ENCODE data around the gene RANGRF. TPM values are rescaled to one million over a fixed set of nuclear protein-coding genes. Genes with fewer than 3 reads are reported as not detected.

RANGRF gene
- total RNA-seq, 1 experiment from 2014 or later = 28.6 TPM

- in situ Hi-C loops (cut with HindIII; ENCODE audit: low pct_unique_long_range_greater_than_20kb, low sequenced_read_pairs) = no loop called here
- DNase-seq (ENCODE audit: low read depth) = no peak
Observed at GRCh38 chr17:8268550-8269298, 19.7 kb upstream of the RANGRF start.

GRCh38 chr17:8272421-8272820 is 16.0 kb upstream of the RANGRF start:
- no peak for DNase-seq (ENCODE audit: low read depth)
- in situ Hi-C loops (cut with HindIII; ENCODE audit: low pct_unique_long_range_greater_than_20kb, low sequenced_read_pairs) = no loop called here

GRCh38 chr17:8273884-8274444 is 14.5 kb upstream of the RANGRF start:
- no peak for DNase-seq (ENCODE audit: low read depth)

GRCh38 chr17:8274816-8275215 is 13.7 kb upstream of the RANGRF start:
- in situ Hi-C loops (cut with HindIII; ENCODE audit: low pct_unique_long_range_greater_than_20kb, low sequenced_read_pairs) = no loop called here
- no peak for DNase-seq (ENCODE audit: low read depth)

More at GRCh38 chr17:8273884-8274444, 14.5 kb upstream of the RANGRF start:
- in situ Hi-C loops (cut with HindIII; ENCODE audit: low pct_unique_long_range_greater_than_20kb, low sequenced_read_pairs) = no loop called here

GRCh38 chr17:8275421-8276290 is 12.8 kb upstream of the RANGRF start:
- no peak for DNase-seq (ENCODE audit: low read depth)
- in situ Hi-C loops (cut with HindIII; ENCODE audit: low pct_unique_long_range_greater_than_20kb, low sequenced_read_pairs) = no loop called here

- in situ Hi-C loops (cut with HindIII; ENCODE audit: low pct_unique_long_range_greater_than_20kb, low sequenced_read_pairs) = no loop called here
- no peak for DNase-seq (ENCODE audit: low read depth)
Observed at GRCh38 chr17:8277317-8277716, 11.2 kb upstream of the RANGRF start.

- in situ Hi-C loops (cut with HindIII; ENCODE audit: low pct_unique_long_range_greater_than_20kb, low sequenced_read_pairs) = no loop called here
- DNase-seq (ENCODE audit: low read depth) = no peak
Observed at GRCh38 chr17:8282345-8282744, 6.1 kb upstream of the RANGRF start.

- DNase-seq (ENCODE audit: low read depth) = no peak
- in situ Hi-C loops (cut with HindIII; ENCODE audit: low pct_unique_long_range_greater_than_20kb, low sequenced_read_pairs) = no loop called here
Observed at GRCh38 chr17:8283356-8283755, 5.1 kb upstream of the RANGRF start.

- in situ Hi-C loops (cut with HindIII; ENCODE audit: low pct_unique_long_range_greater_than_20kb, low sequenced_read_pairs) = no loop called here
- no peak for DNase-seq (ENCODE audit: low read depth)
Observed at GRCh38 chr17:8284126-8284525, 4.3 kb upstream of the RANGRF start.

- no peak for DNase-seq (ENCODE audit: low read depth)
- in situ Hi-C loops (cut with HindIII; ENCODE audit: low pct_unique_long_range_greater_than_20kb, low sequenced_read_pairs) = no loop called here
Observed at GRCh38 chr17:8285270-8286181, 2.9 kb upstream of the RANGRF start.

GRCh38 chr17:8287651-8288335 is 677 bp upstream of the RANGRF start:
- no peak for DNase-seq (ENCODE audit: low read depth)
- in situ Hi-C loops (cut with HindIII; ENCODE audit: low pct_unique_long_range_greater_than_20kb, low sequenced_read_pairs) = no loop called here

GRCh38 chr17:8289103-8289397 is 580 bp downstream of the RANGRF start:
- in situ Hi-C loops (cut with HindIII; ENCODE audit: low pct_unique_long_range_greater_than_20kb, low sequenced_read_pairs) = no loop called here
- no peak for DNase-seq (ENCODE audit: low read depth)

- no peak for DNase-seq (ENCODE audit: low read depth)
- in situ Hi-C loops (cut with HindIII; ENCODE audit: low pct_unique_long_range_greater_than_20kb, low sequenced_read_pairs) = no loop called here
Observed at GRCh38 chr17:8290043-8290442, 1.6 kb downstream of the RANGRF start.

GRCh38 chr17:8292639-8293395 is 4.3 kb downstream of the RANGRF start:
- in situ Hi-C loops (cut with HindIII; ENCODE audit: low pct_unique_long_range_greater_than_20kb, low sequenced_read_pairs) = no loop called here
- DNase-seq (ENCODE audit: low read depth) = no peak

GRCh38 chr17:8294361-8294760 is 5.9 kb downstream of the RANGRF start:
- in situ Hi-C loops (cut with HindIII; ENCODE audit: low pct_unique_long_range_greater_than_20kb, low sequenced_read_pairs) = no loop called here
- no peak for DNase-seq (ENCODE audit: low read depth)

GRCh38 chr17:8294814-8295316 is 6.4 kb downstream of the RANGRF start:
- in situ Hi-C loops (cut with HindIII; ENCODE audit: low pct_unique_long_range_greater_than_20kb, low sequenced_read_pairs) = no loop called here

GRCh38 chr17:8300226-8300625 is 11.8 kb downstream of the RANGRF start:
- in situ Hi-C loops (cut with HindIII; ENCODE audit: low pct_unique_long_range_greater_than_20kb, low sequenced_read_pairs) = no loop called here
- DNase-seq (ENCODE audit: low read depth) = no peak

More at GRCh38 chr17:8294814-8295316, 6.4 kb downstream of the RANGRF start:
- no peak for DNase-seq (ENCODE audit: low read depth)

Data from Caki2 (cell line).